IMR-90 (cell line): Measurements from ENCODE around the gene PTGR2. TPM values are rescaled to one million over a fixed set of nuclear protein-coding genes. Genes with fewer than 3 reads are reported as not detected.

Experiments used
- ATAC-seq: fragments of 200-7000 bp; cut with Tn5 transposase; 2 replicates; pipeline ENCODE4 v1.9.1; 2020; ENCODE audit warnings: low read depth, mild to moderate bottlenecking, moderate library complexity
- BruUV-seq: library from RNA; stranded (reverse); fragments of 400-500 nt; replicated peaks from 2 replicates; lab custom pipeline; 2021; lab: Mats Ljungman, UMichigan
- CTCF ChIA-PET: fragments of 300-600 bp; formaldehyde crosslinking; extraction: SDS; loops from one replicate; lab custom pipeline; 2021; ENCODE audit warnings: antibody characterized with exemption; lab: Yijun Ruan, JAX
- POLR2A ChIA-PET: fragments of 300-600 bp; sonication (Branson Sonifier 250); formaldehyde crosslinking; loops from one replicate; lab custom pipeline; 2022; ENCODE audit warnings: antibody characterized with exemption; ENCODE audit not compliant: unreplicated experiment; lab: Charles Lee
- DNase-seq: peaks from one replicate; pipeline ENCODE4 v3.0.0; 2013
- H2AFZ ChIP-seq: replicated peaks from 2 replicates; pipeline ENCODE3; 2013; ENCODE audit warnings: low read length, mild to moderate bottlenecking; ENCODE audit not compliant: poor library complexity
- H2AK5ac ChIP-seq: 2 replicates; pipeline ENCODE4 v1.6.1; 2013; ENCODE audit warnings: low read depth, low read length, inconsistent platforms
- H2AK9ac ChIP-seq: replicated peaks from 2 replicates; pipeline ENCODE3; 2013; ENCODE audit warnings: mild to moderate bottlenecking, low read depth, low read length, moderate library complexity; ENCODE audit not compliant: poor library complexity
- H2BK120ac ChIP-seq: 2 replicates; pipeline ENCODE4 v1.6.1; 2013; ENCODE audit warnings: low read depth, low read length, inconsistent platforms
- H2BK15ac ChIP-seq: 3 replicates; pipeline ENCODE4 v1.6.1; 2013; ENCODE audit warnings: low read depth, low read length, inconsistent platforms
- H2BK20ac ChIP-seq: 2 replicates; pipeline ENCODE4 v1.6.1; 2013; ENCODE audit warnings: low read depth, mild to moderate bottlenecking, inconsistent platforms, low read length, moderate library complexity
- H2BK5ac ChIP-seq: 2 replicates; pipeline ENCODE4 v1.6.1; 2013; ENCODE audit warnings: mild to moderate bottlenecking, low read depth, low read length, inconsistent platforms; ENCODE audit not compliant: poor library complexity, severe bottlenecking
- H3K14ac ChIP-seq: replicated peaks from 2 replicates; pipeline ENCODE4 v1.6.1; 2013; ENCODE audit warnings: low read depth, low read length, inconsistent platforms
- H3K18ac ChIP-seq: 2 replicates; pipeline ENCODE4 v1.6.1; 2013; ENCODE audit warnings: low read depth, low read length, control low read depth
- H3K23ac ChIP-seq: 2 replicates; pipeline ENCODE4 v1.6.1; 2013; ENCODE audit warnings: low read depth, low read length, inconsistent platforms
- H3K27ac ChIP-seq: 2 replicates; pipeline ENCODE4 v1.5.1; 2013; ENCODE audit warnings: mild to moderate bottlenecking, control low read depth, low read length; ENCODE audit not compliant: insufficient read depth
- H3K27me3 ChIP-seq: 2 replicates; pipeline ENCODE4 v1.6.1; 2013; ENCODE audit warnings: low read length; ENCODE audit not compliant: control insufficient read depth, insufficient read depth
- H3K36me3 ChIP-seq: 2 replicates; pipeline ENCODE4 v1.6.1; 2013; ENCODE audit warnings: low read length, mixed read lengths; ENCODE audit not compliant: control insufficient read depth, insufficient read depth
- H3K4ac ChIP-seq: 2 replicates; pipeline ENCODE4 v1.6.1; 2013; ENCODE audit warnings: low read depth, low read length, inconsistent platforms
- H3K4me1 ChIP-seq: 2 replicates; pipeline ENCODE4 v1.6.1; 2013; ENCODE audit warnings: low read length, mixed read lengths; ENCODE audit not compliant: control insufficient read depth, insufficient read depth
- H3K4me2 ChIP-seq: 2 replicates; pipeline ENCODE4 v1.6.1; 2013; ENCODE audit warnings: low read depth, mild to moderate bottlenecking, control low read depth, low read length, moderate library complexity
- H3K4me3 ChIP-seq: 2 replicates; pipeline ENCODE4 v1.5.1; 2013; ENCODE audit warnings: low read depth, mild to moderate bottlenecking, control low read depth, low read length, moderate library complexity; ENCODE audit not compliant: insufficient read depth
- H3K56ac ChIP-seq: 2 replicates; pipeline ENCODE4 v1.6.1; 2013; ENCODE audit warnings: low read length, inconsistent platforms; ENCODE audit not compliant: insufficient read depth; ENCODE audit errors: extremely low read depth
- H3K79me1 ChIP-seq, 2 experiments: 2 replicates each; pipeline ENCODE4 v1.6.1; 2013; ENCODE audit warnings: low read length in 2 of 2, inconsistent platforms in 1 of 2, low read depth in 1 of 2
- H3K9ac ChIP-seq: 2 replicates; pipeline ENCODE4 v1.6.1; 2013; ENCODE audit warnings: low read depth, low read length, control low read depth
- H3K9me1 ChIP-seq: 2 replicates; pipeline ENCODE4 v1.6.1; 2013; ENCODE audit warnings: low read length, inconsistent platforms; ENCODE audit not compliant: insufficient read depth
- H3K9me3 ChIP-seq: 2 replicates; pipeline ENCODE4 v1.6.1; 2013; ENCODE audit warnings: low read length; ENCODE audit not compliant: control insufficient read depth, insufficient read depth
- H4K20me1 ChIP-seq: 2 replicates; pipeline ENCODE4 v1.6.1; 2013; ENCODE audit warnings: low read length, inconsistent platforms; ENCODE audit not compliant: insufficient read depth
- H4K5ac ChIP-seq: 2 replicates; pipeline ENCODE4 v1.6.1; 2013; ENCODE audit warnings: mild to moderate bottlenecking, low read depth, low read length, control low read depth
- H4K8ac ChIP-seq, 2 experiments: 2 replicates each; pipeline ENCODE4 v1.6.1; 2013; ENCODE audit warnings: low read depth in 2 of 2, low read length in 2 of 2, control low read depth in 1 of 2, inconsistent platforms in 1 of 2
- H4K91ac ChIP-seq: 2 replicates; pipeline ENCODE4 v1.6.1; 2013; ENCODE audit warnings: low read depth, low read length, inconsistent platforms; ENCODE audit not compliant: insufficient read depth
- BHLHE40 ChIP-seq: fragments of 150-350 bp; IDR thresholded peaks from 2 replicates; pipeline ENCODE4 v1.6.1; 2016; ENCODE audit warnings: mild to moderate bottlenecking, low read depth, low read length
- CEBPB ChIP-seq: IDR thresholded peaks from 2 replicates; pipeline ENCODE4 v1.6.1; 2012; ENCODE audit warnings: low read depth, low read length, improper control_type of control experiment
- CHD1 ChIP-seq: IDR thresholded peaks from 2 replicates; pipeline ENCODE4 v1.6.1; 2012; ENCODE audit warnings: low read depth, low read length, improper control_type of control experiment
- FOS ChIP-seq: fragments of 150-350 bp; IDR thresholded peaks from 2 replicates; pipeline ENCODE4 v1.6.1; 2016; ENCODE audit warnings: low read depth, low read length
- MAFK ChIP-seq: IDR thresholded peaks from 2 replicates; pipeline ENCODE4 v1.6.1; 2012; ENCODE audit warnings: low read depth, low read length, improper control_type of control experiment
- MAZ ChIP-seq: IDR thresholded peaks from 2 replicates; pipeline ENCODE4 v1.6.1; 2012; ENCODE audit warnings: low read depth, mild to moderate bottlenecking, low read length, improper control_type of control experiment, moderate library complexity, borderline replicate concordance
- MXI1 ChIP-seq: IDR thresholded peaks from 2 replicates; pipeline ENCODE4 v1.6.1; 2012; ENCODE audit warnings: low read depth, mild to moderate bottlenecking, low read length, moderate library complexity, borderline replicate concordance
- NFE2L2 ChIP-seq: fragments of 150-350 bp; IDR thresholded peaks from 2 replicates; pipeline ENCODE4 v1.6.1; 2016; ENCODE audit warnings: low read depth, mild to moderate bottlenecking, low read length
- POLR2A ChIP-seq: IDR thresholded peaks from 2 replicates; pipeline ENCODE4 v1.6.1; 2012; ENCODE audit warnings: mild to moderate bottlenecking, low read depth, low read length
- RAD21 ChIP-seq: IDR thresholded peaks from 2 replicates; pipeline ENCODE4 v1.6.1; 2012; ENCODE audit warnings: low read length, improper control_type of control experiment
- RCOR1 ChIP-seq: IDR thresholded peaks from 2 replicates; pipeline ENCODE4 v1.6.1; 2012; ENCODE audit warnings: mild to moderate bottlenecking, low read length, improper control_type of control experiment; ENCODE audit not compliant: insufficient replicate concordance
- RFX5 ChIP-seq: IDR thresholded peaks from 2 replicates; pipeline ENCODE4 v1.8.0; 2012; ENCODE audit warnings: low read depth, mild to moderate bottlenecking, low read length, moderate library complexity
- SMC3 ChIP-seq: fragments of 150-350 bp; IDR thresholded peaks from 2 replicates; pipeline ENCODE4 v1.6.1; 2016; ENCODE audit warnings: low read depth, mild to moderate bottlenecking, antibody characterized with exemption, low read length, moderate library complexity
- WGBS, 2 experiments: methylation state at CpG; one replicate each; pipeline versions ENCODE4 v1.1.5 to v1.1.7; 2013; ENCODE audit warnings: missing lambda C conversion rate in 2 of 2; ENCODE audit not compliant: insufficient read length in 1 of 2; ENCODE audit errors: extremely low coverage in 2 of 2; 5-methylcytosine and 5-hydroxymethylcytosine counted together
- dilution Hi-C: fragments of 300-500 bp; cut with HindIII; formaldehyde crosslinking; loops from one replicate; pipeline ENCODE4 v1.14.3; 2018; ENCODE audit warnings: low sequenced_read_pairs; ENCODE audit not compliant: unreplicated experiment
- in situ Hi-C: fragments of 300-500 bp; cut with MboI; formaldehyde crosslinking; loops from 3 replicates; pipeline ENCODE4 v1.14.3; 2019; ENCODE audit warnings: low sequenced_read_pairs, inconsistent platforms, mixed read lengths
- intact Hi-C: fragments of 100-400 bp; cut with micrococcal nuclease; formaldehyde crosslinking; loops from 2 replicates; pipeline ENCODE4 v1.10.0; 2022
- polyA plus RNA-seq, 3 experiments: library from polyadenylated mRNA; depleted of rRNA; stranded (reverse); fragments of >200 nt; gene quantifications; 2 replicates each; pipeline ENCODE4 v1.2.3, GENCODE V29; 2012; ENCODE audit warnings: low replicate concordance in 1 of 3
- total RNA-seq: library from RNA; depleted of rRNA; stranded (reverse); fragments of >200 nt; gene quantifications from 2 replicates; pipeline ENCODE4 v1.2.3, GENCODE V29; 2012
- TF ChIP-seq, protein P1 (sequence below): conservative IDR thresholded peaks from 2 replicates; pipeline ENCODE4 v1.5.1; 2012; ENCODE audit warnings: mild to moderate bottlenecking, low read depth, low read length, improper control_type of control experiment
- TF ChIP-seq, protein P2 (sequence below): fragments of 150-350 bp; IDR thresholded peaks from 2 replicates; pipeline ENCODE4 v1.6.1; 2016; ENCODE audit warnings: low read depth, mild to moderate bottlenecking, low read length, moderate library complexity, borderline replicate concordance
- TF ChIP-seq, protein P3 (sequence below): fragments of 150-350 bp; IDR thresholded peaks from 2 replicates; pipeline ENCODE4 v1.6.1; 2017; ENCODE audit warnings: mild to moderate bottlenecking, antibody characterized with exemption, low read length, low read depth

The PTGR2 gene
- total and polyA plus RNA-seq, 2 of the 4 experiments (the other 2 are of a cell fraction), result 1.3 to 3.2 TPM

- Histone ChIP-seq H3K79me1 (no peaks in the 10 kb centered on the region), H3K56ac (no peak overlapping the region), H3K23ac (no peak overlapping the region), H2BK15ac (no peak overlapping the region), H3K9me3 (no peaks in the 10 kb centered on the region), H4K5ac (no peak overlapping the region), H3K14ac (no peak overlapping the region), H2BK20ac (no peak overlapping the region), H2BK5ac (no peak overlapping the region), H2BK120ac (no peak overlapping the region), H4K20me1 (no peaks in the 10 kb centered on the region), H2AFZ (no peak overlapping the region), H3K4ac (no peak overlapping the region), H3K27ac (no peak overlapping the region), H3K4me2 (no peak overlapping the region), H4K91ac (no peak overlapping the region), H3K4me1 (no peaks in the 10 kb centered on the region), H3K18ac (no peak overlapping the region), H2AK5ac (no peak overlapping the region), H3K27me3 (no peaks in the 10 kb centered on the region; the same call in 1 of the 2 replicates), H2AK9ac (no peak overlapping the region), H3K9ac (no peak overlapping the region), H3K9me1 (no peaks in the 10 kb centered on the region; the same call in 1 of the 2 replicates), H4K8ac (no peak overlapping the region), H3K4me3 (no peak overlapping the region), H3K36me3 (no peaks in the 10 kb centered on the region)
- DNase-seq (no peak), ATAC-seq (no peak)
- ChIA-PET POLR2A (no interaction called here), CTCF (interaction anchor here (0.6 kb wide), 1 partner anchor 48 kb away, joined by 4 read pairs; no protein-coding TSS in a partner anchor)
- dilution Hi-C loops, result no loop called here
- in situ Hi-C loops, result no loop called here
- intact Hi-C loops, result no loop called here
- TF ChIP-seq FOS (no peak), NFE2L2 (no peak), SMC3 (no peak), MAZ (no peak), RAD21 (no peak), MAFK (no peak), CEBPB (no peak), BHLHE40 (no peak), MXI1 (no peak), RFX5 (no peak), RCOR1 (no peak), POLR2A (no peak), CHD1 (no peak)
- TF ChIP-seq, protein P1, sequence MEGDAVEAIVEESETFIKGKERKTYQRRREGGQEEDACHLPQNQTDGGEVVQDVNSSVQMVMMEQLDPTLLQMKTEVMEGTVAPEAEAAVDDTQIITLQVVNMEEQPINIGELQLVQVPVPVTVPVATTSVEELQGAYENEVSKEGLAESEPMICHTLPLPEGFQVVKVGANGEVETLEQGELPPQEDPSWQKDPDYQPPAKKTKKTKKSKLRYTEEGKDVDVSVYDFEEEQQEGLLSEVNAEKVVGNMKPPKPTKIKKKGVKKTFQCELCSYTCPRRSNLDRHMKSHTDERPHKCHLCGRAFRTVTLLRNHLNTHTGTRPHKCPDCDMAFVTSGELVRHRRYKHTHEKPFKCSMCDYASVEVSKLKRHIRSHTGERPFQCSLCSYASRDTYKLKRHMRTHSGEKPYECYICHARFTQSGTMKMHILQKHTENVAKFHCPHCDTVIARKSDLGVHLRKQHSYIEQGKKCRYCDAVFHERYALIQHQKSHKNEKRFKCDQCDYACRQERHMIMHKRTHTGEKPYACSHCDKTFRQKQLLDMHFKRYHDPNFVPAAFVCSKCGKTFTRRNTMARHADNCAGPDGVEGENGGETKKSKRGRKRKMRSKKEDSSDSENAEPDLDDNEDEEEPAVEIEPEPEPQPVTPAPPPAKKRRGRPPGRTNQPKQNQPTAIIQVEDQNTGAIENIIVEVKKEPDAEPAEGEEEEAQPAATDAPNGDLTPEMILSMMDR, result no peak
- TF ChIP-seq, protein P2, sequence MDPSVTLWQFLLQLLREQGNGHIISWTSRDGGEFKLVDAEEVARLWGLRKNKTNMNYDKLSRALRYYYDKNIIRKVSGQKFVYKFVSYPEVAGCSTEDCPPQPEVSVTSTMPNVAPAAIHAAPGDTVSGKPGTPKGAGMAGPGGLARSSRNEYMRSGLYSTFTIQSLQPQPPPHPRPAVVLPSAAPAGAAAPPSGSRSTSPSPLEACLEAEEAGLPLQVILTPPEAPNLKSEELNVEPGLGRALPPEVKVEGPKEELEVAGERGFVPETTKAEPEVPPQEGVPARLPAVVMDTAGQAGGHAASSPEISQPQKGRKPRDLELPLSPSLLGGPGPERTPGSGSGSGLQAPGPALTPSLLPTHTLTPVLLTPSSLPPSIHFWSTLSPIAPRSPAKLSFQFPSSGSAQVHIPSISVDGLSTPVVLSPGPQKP, result no peak
- TF ChIP-seq, protein P3, sequence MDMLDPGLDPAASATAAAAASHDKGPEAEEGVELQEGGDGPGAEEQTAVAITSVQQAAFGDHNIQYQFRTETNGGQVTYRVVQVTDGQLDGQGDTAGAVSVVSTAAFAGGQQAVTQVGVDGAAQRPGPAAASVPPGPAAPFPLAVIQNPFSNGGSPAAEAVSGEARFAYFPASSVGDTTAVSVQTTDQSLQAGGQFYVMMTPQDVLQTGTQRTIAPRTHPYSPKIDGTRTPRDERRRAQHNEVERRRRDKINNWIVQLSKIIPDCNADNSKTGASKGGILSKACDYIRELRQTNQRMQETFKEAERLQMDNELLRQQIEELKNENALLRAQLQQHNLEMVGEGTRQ, result no peak
- no TSS peak for BruUV-seq
- WGBS, 2 experiments, result no CpG with 5 or more reads among the region's 3 CpGs
These were observed 31.0 kb upstream of the PTGR2 start for GRCh38 chr14:73820631-73821030.
